Caco-2 (cell line): Measurements from ENCODE around the gene CD82. TPM values are rescaled to one million over a fixed set of nuclear protein-coding genes. Genes with fewer than 3 reads are reported as not detected.

Experiments
- BruUV-seq: library from RNA; stranded (reverse); fragments of 400-500 nt; replicated peaks from 2 replicates; lab custom pipeline; 2021; lab: Mats Ljungman, UMichigan
- CTCF ChIA-PET: fragments of 300-600 bp; sonication (Branson Sonifier 250); formaldehyde crosslinking; loops from one replicate; lab custom pipeline; 2022; ENCODE audit warnings: antibody characterized with exemption; lab: Charles Lee
- POLR2A ChIA-PET: fragments of 300-600 bp; sonication (Branson Sonifier 250); formaldehyde crosslinking; loops from one replicate; lab custom pipeline; 2022; ENCODE audit warnings: antibody characterized with exemption; lab: Charles Lee
- DNase-seq, 2 experiments: peaks; one replicate each; pipeline versions ENCODE4 v3.0.0 to v3.0.0-alpha.2; 2020 to 2022
- H3K27me3 ChIP-seq: replicated peaks from 2 replicates; pipeline ENCODE4 v1.6.0; 2011; ENCODE audit warnings: low read length; ENCODE audit not compliant: control insufficient read depth, insufficient read depth
- H3K36me3 ChIP-seq: 2 replicates; pipeline ENCODE4 v1.5.1; 2011; ENCODE audit warnings: low read length; ENCODE audit not compliant: control insufficient read depth, insufficient read depth
- H3K4me1 ChIP-seq: fragments of 250-450 bp; sonication (Bioruptor Pico); 2 replicates; pipeline ENCODE4 v1.5.1; 2020; ENCODE audit warnings: mild to moderate bottlenecking
- H3K4me3 ChIP-seq: 2 replicates; pipeline ENCODE4 v1.5.1; 2011; ENCODE audit warnings: low read depth, mild to moderate bottlenecking, control low read depth, low read length
- H3K9me3 ChIP-seq: fragments of 250-450 bp; sonication (Bioruptor Pico); 2 replicates; pipeline ENCODE4 v1.5.1; 2020; ENCODE audit warnings: mild to moderate bottlenecking, moderate library complexity
- H3K27ac Mint-ChIP-seq: one replicate; pipeline ENCODE4 v1.8.0; 2022; ENCODE audit warnings: mixed read lengths; ENCODE audit not compliant: unreplicated experiment
- H3K27me3 Mint-ChIP-seq: one replicate; pipeline ENCODE4 v1.8.0; 2022; ENCODE audit warnings: mixed read lengths; ENCODE audit not compliant: insufficient read depth, unreplicated experiment
- H3K36me3 Mint-ChIP-seq: one replicate; pipeline ENCODE4 v1.8.0; 2022; ENCODE audit warnings: mild to moderate bottlenecking, mixed read lengths; ENCODE audit not compliant: insufficient read depth, unreplicated experiment
- H3K4me1 Mint-ChIP-seq: one replicate; pipeline ENCODE4 v1.8.0; 2022; ENCODE audit warnings: low read depth, mixed read lengths; ENCODE audit not compliant: unreplicated experiment
- H3K4me3 Mint-ChIP-seq: one replicate; pipeline ENCODE4 v1.8.0; 2022; ENCODE audit warnings: mild to moderate bottlenecking, moderate library complexity, mixed read lengths; ENCODE audit not compliant: unreplicated experiment
- H3K9me3 Mint-ChIP-seq: one replicate; pipeline ENCODE4 v1.8.0; 2022; ENCODE audit warnings: mixed read lengths; ENCODE audit not compliant: unreplicated experiment
- CTCF ChIP-seq, 2 experiments: fragments of 200-600 bp in 1 of 2; IDR thresholded peaks; 1 replicate in 1 of 2; 2 replicates in 1 of 2; pipeline versions ENCODE4 v1.5.1 to v1.8.0; 2011 to 2022; ENCODE audit warnings: antibody characterized with exemption in 1 of 2, control low read depth in 1 of 2, inconsistent platforms in 1 of 2, low read depth in 1 of 2, low read length in 1 of 2, mild to moderate bottlenecking in 1 of 2, moderate library complexity in 1 of 2; ENCODE audit not compliant: insufficient read depth in 1 of 2, severe bottlenecking in 1 of 2, unreplicated experiment in 1 of 2
- intact Hi-C: fragments of 100-400 bp; cut with micrococcal nuclease; formaldehyde crosslinking; loops from one replicate; pipeline ENCODE4 v1.10.0; 2022; ENCODE audit not compliant: unreplicated experiment
- total RNA-seq: library from RNA; stranded (reverse); gene quantifications from 2 replicates; pipeline ENCODE4 v1.2.3, GENCODE V29; 2022

The CD82 gene
- total RNA-seq, 1 experiment from 2014 or later, result 4.3 TPM

- CTCF ChIA-PET, result interaction anchor here (0.7 to 2.4 kb wide), 8 partner anchors 10 to 290 kb away, joined by 3 to 16 read pairs (median 4); partner anchors contain the start of gene CD82
- Histone ChIP-seq H3K36me3 (no peaks in the 10 kb centered on the region), H3K27me3 (no peaks in the 10 kb centered on the region; the same call in 1 of the 2 replicates), H3K4me1 (no peaks in the 10 kb centered on the region), H3K9me3 (no peaks in the 10 kb centered on the region), H3K4me3 (no peak overlapping the region)
- Mint-ChIP-seq H3K4me3 (no peak overlapping the region), H3K9me3 (peaks cover 8% of the 10 kb centered on the region), H3K36me3 (no peaks in the 10 kb centered on the region), H3K27ac (no peak overlapping the region), H3K27me3 (no peaks in the 10 kb centered on the region), H3K4me1 (no peaks in the 10 kb centered on the region)
- TF ChIP-seq CTCF (IDR thresholded peaks at IDR 0.05; ENCODE audit: insufficient read depth in 1 of 2, low read depth in 1 of 2, low read length in 1 of 2, severe bottlenecking in 1 of 2, unreplicated experiment in 1 of 2), result no peak
- no peak for DNase-seq
- POLR2A ChIA-PET, result no interaction called here
- intact Hi-C loops, result loop anchor here (1.0 to 10.0 kb wide), 6 partner anchors 11 to 483 kb away; partner anchors contain the start of gene TSPAN18
- no TSS peak for BruUV-seq
Observed at GRCh38 chr11:44621784-44622183, 56.3 kb downstream of the CD82 start.

- ChIA-PET CTCF (interaction anchor here (0.7 to 2.4 kb wide), 9 partner anchors 10 to 314 kb away, joined by 3 to 16 read pairs (median 4); partner anchors contain the start of gene CD82), POLR2A (no interaction called here)
- no peak overlapping the region for H3K27ac Mint-ChIP-seq
- peak in 1 of 2 experiments; percentile 14 for DNase-seq
- no peak overlapping the region for H3K4me3 ChIP-seq
- BruUV-seq, result no TSS peak
- H3K4me1 ChIP-seq, result no peaks in the 10 kb centered on the region
- H3K9me3 ChIP-seq, result no peaks in the 10 kb centered on the region
- H3K27me3 Mint-ChIP-seq, result no peaks in the 10 kb centered on the region
- H3K9me3 Mint-ChIP-seq, result peaks cover 10% of the 10 kb centered on the region
- no peak overlapping the region for H3K4me3 Mint-ChIP-seq
- no peaks in the 10 kb centered on the region; the same call in 1 of the 2 replicates for H3K27me3 ChIP-seq
- H3K36me3 ChIP-seq, result no peaks in the 10 kb centered on the region
- no peaks in the 10 kb centered on the region for H3K4me1 Mint-ChIP-seq
- intact Hi-C loops, result loop anchor here (5.0 to 10.0 kb wide), 3 partner anchors 105 to 483 kb away; partner anchors contain the start of gene TSPAN18
- H3K36me3 Mint-ChIP-seq, result no peaks in the 10 kb centered on the region
- TF ChIP-seq CTCF (IDR thresholded peaks at IDR 0.05; ENCODE audit: insufficient read depth in 1 of 2, low read depth in 1 of 2, low read length in 1 of 2, severe bottlenecking in 1 of 2, unreplicated experiment in 1 of 2), result no peak
Observed at GRCh38 chr11:44622190-44622650, 56.8 kb downstream of the CD82 start.

DNA sequence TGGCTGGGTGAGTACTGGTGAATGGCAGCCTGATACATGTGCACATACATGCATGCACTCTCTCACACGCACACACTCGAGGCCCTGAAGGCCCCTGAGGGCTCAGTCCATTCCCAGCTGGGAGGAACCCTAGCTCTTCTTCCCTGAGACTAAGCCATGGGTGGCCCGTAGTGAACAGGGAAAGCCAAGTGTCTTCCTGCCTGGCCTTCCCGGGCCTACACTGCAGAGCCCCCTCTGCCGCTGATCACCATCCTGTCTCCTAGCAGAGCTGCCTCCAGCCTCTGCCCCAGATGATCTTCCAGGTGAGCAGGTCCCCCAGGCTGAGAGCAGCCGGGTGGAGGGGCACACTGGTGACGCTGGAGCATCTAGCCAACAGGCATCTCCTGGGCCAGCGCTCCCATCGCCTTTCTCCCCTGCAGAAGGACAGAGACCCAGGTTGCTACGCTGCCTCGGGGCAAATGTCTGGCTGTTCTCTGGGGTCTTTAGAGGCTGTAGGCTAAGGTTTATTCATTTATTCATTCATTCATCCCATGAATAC is 57.3 kb downstream of the CD82 start:
- CTCF ChIA-PET, result interaction anchor here (0.8 to 2.4 kb wide), 6 partner anchors 9 to 313 kb away, joined by 3 to 7 read pairs (median 4); no protein-coding TSS in a partner anchor
- no peaks in the 10 kb centered on the region for H3K4me1 Mint-ChIP-seq
- H3K27me3 ChIP-seq, result no peaks in the 10 kb centered on the region; the same call in 1 of the 2 replicates
- H3K36me3 Mint-ChIP-seq, result no peaks in the 10 kb centered on the region
- POLR2A ChIA-PET, result no interaction called here
- peaks cover 10% of the 10 kb centered on the region for H3K9me3 Mint-ChIP-seq
- H3K36me3 ChIP-seq, result no peaks in the 10 kb centered on the region
- no peak overlapping the region for H3K27ac Mint-ChIP-seq
- intact Hi-C loops, result loop anchor here (5.0 to 10.0 kb wide), 3 partner anchors 105 to 482 kb away; partner anchors contain the start of gene TSPAN18
- BruUV-seq, result no TSS peak
- no peak for DNase-seq
- no peak for TF ChIP-seq CTCF (IDR thresholded peaks at IDR 0.05; ENCODE audit: insufficient read depth in 1 of 2, low read depth in 1 of 2, low read length in 1 of 2, severe bottlenecking in 1 of 2, unreplicated experiment in 1 of 2)
- no peak overlapping the region for H3K4me3 ChIP-seq
- no peaks in the 10 kb centered on the region for H3K9me3 ChIP-seq
- H3K4me3 Mint-ChIP-seq, result no peak overlapping the region
- H3K4me1 ChIP-seq, result no peaks in the 10 kb centered on the region
- H3K27me3 Mint-ChIP-seq, result no peaks in the 10 kb centered on the region
